ENCODE data around the gene USP6NL.

The USP6NL gene

DNA sequence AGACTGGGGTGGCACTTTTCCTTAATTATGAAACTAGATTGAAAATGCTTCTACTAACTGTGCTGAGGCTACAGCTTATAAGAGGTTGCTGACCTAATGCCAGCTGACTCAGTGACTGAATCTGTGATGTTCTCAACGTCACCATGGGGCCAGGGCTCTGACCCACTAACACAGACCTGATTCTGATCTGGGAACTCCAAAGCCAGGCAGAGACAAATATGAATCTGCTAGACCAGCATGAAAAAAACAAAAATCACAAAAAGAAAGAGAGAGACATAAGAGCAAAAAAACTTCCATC lies 16.1 kb downstream of the USP6NL start:
- no peak overlapping the region for H2AFZ ChIP-seq (ENCODE audit: low read length)
- H3K27me3 ChIP-seq (ENCODE audit: insufficient read depth, low read length, poor library complexity, severe bottlenecking) = no peaks in the 10 kb centered on the region
- H3K4me2 ChIP-seq (ENCODE audit: low read depth, low read length, poor library complexity, severe bottlenecking) = no peak overlapping the region
- peaks cover 8% of the 10 kb centered on the region for H3K4me1 ChIP-seq (ENCODE audit: insufficient read depth, low read length, poor library complexity, severe bottlenecking)
- no peaks in the 10 kb centered on the region for H3K9me2 ChIP-seq (replicated peaks; ENCODE audit: low read depth, low read length)
- TF ChIP-seq, protein P1, sequence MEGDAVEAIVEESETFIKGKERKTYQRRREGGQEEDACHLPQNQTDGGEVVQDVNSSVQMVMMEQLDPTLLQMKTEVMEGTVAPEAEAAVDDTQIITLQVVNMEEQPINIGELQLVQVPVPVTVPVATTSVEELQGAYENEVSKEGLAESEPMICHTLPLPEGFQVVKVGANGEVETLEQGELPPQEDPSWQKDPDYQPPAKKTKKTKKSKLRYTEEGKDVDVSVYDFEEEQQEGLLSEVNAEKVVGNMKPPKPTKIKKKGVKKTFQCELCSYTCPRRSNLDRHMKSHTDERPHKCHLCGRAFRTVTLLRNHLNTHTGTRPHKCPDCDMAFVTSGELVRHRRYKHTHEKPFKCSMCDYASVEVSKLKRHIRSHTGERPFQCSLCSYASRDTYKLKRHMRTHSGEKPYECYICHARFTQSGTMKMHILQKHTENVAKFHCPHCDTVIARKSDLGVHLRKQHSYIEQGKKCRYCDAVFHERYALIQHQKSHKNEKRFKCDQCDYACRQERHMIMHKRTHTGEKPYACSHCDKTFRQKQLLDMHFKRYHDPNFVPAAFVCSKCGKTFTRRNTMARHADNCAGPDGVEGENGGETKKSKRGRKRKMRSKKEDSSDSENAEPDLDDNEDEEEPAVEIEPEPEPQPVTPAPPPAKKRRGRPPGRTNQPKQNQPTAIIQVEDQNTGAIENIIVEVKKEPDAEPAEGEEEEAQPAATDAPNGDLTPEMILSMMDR (conservative IDR thresholded peaks at IDR 0.05; ENCODE audit: low read length) = no peak
- TF ChIP-seq EZH2phosphoT487 (IDR thresholded peaks at IDR 0.05; ENCODE audit: borderline replicate concordance) = no peak
- peaks cover 12% of the 10 kb centered on the region; the same call in 1 of the 2 replicates for H3K36me3 ChIP-seq (ENCODE audit: insufficient read depth, low read length)
- no peak overlapping the region for H3K4me3 ChIP-seq (ENCODE audit: low read length, poor library complexity, severe bottlenecking)
- H3F3A ChIP-seq (ENCODE audit: low read depth) = no peaks in the 10 kb centered on the region
- no peak overlapping the region for H3K9ac ChIP-seq (ENCODE audit: low read depth, low read length, poor library complexity, severe bottlenecking)
- H3K79me2 ChIP-seq (ENCODE audit: insufficient read depth, low read length) = peaks cover 76% of the 10 kb centered on the region
- H4K20me1 ChIP-seq (ENCODE audit: insufficient read depth, low read length, poor library complexity, severe bottlenecking) = peaks cover 3% of the 10 kb centered on the region
- no peaks in the 10 kb centered on the region for H3K9me3 ChIP-seq (ENCODE audit: insufficient read depth, low read depth, low read length)

DNA sequence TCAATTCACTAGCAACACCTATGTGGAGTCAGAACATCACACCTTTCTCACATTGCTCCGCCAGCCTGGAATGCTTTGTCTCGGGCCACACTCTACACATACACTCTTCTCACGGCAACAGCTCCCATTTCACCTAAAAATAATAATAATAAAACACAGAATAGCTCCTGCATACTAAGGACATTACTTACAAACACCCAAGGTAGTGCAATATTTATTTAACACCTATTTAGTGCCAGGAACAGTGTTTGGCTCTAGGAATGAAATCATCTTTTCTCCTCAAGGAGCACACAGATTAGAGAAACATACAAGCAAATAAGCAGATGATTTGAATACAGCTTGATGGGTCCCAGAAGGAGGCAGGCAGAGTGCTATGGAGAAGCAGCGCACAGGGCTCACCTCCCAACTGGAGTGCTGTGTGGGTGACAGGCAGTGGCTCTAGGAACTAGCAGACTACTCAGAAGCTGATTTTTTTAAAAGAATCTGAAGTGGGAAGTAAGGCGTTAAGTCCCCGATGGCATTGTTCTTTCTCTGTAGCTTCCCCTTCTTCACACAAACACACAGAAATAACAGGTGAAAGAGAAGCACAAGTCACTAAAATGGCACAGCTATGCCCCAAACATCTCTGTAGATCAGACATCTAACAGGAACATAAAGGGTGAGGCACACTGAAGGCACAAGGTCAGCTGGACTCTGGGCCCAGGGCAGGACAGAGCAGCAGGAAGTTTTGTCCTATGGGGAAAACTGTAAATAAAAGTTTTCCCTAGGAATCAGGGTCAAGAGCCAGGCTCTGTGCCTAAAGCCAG lies 16.7 kb downstream of the USP6NL start:
- Histone ChIP-seq H3K27me3 (ENCODE audit: insufficient read depth, low read length, poor library complexity, severe bottlenecking) (no peaks in the 10 kb centered on the region), H3K79me2 (ENCODE audit: insufficient read depth, low read length) (peaks cover 76% of the 10 kb centered on the region), H4K20me1 (ENCODE audit: insufficient read depth, low read length, poor library complexity, severe bottlenecking) (peaks cover 3% of the 10 kb centered on the region), H2AFZ (ENCODE audit: low read length) (no peak overlapping the region), H3K9ac (ENCODE audit: low read depth, low read length, poor library complexity, severe bottlenecking) (no peak overlapping the region), H3K9me3 (ENCODE audit: insufficient read depth, low read depth, low read length) (no peaks in the 10 kb centered on the region), H3K4me2 (ENCODE audit: low read depth, low read length, poor library complexity, severe bottlenecking) (no peak overlapping the region), H3K9me2 (replicated peaks; ENCODE audit: low read depth, low read length) (no peaks in the 10 kb centered on the region), H3K36me3 (ENCODE audit: insufficient read depth, low read length) (peaks cover 12% of the 10 kb centered on the region; the same call in 1 of the 2 replicates), H3K4me3 (ENCODE audit: low read length, poor library complexity, severe bottlenecking) (no peak overlapping the region), H3K4me1 (ENCODE audit: insufficient read depth, low read length, poor library complexity, severe bottlenecking) (peaks cover 8% of the 10 kb centered on the region), H3F3A (ENCODE audit: low read depth) (no peaks in the 10 kb centered on the region)
- no peak for TF ChIP-seq EZH2phosphoT487 (IDR thresholded peaks at IDR 0.05; ENCODE audit: borderline replicate concordance)
- TF ChIP-seq, protein P1 (conservative IDR thresholded peaks at IDR 0.05; ENCODE audit: low read length) = no peak

DNA sequence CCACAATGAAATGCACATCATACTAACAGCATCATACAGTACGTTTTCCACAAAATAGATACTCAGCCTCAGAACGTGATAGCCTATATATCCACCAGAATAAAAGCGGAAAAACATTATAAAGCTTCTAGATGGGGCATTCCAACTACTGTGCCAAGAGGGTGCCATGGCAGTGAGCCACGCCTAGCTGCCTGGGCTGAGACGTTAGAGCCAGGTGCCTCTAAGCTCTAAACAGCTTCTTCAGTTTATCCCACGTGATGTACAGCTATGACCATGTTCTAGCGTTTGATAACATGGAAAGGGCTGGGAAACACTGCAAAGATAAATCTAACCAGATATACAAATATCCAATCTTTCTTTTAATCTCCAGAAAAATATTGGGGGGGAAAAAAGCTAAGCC lies 17.8 kb downstream of the USP6NL start:
- no peak overlapping the region for H3K9ac ChIP-seq (ENCODE audit: low read depth, low read length, poor library complexity, severe bottlenecking)
- H2AFZ ChIP-seq (ENCODE audit: low read length) = no peak overlapping the region
- H3K79me2 ChIP-seq (ENCODE audit: insufficient read depth, low read length) = peaks cover 75% of the 10 kb centered on the region
- H3K4me1 ChIP-seq (ENCODE audit: insufficient read depth, low read length, poor library complexity, severe bottlenecking) = peaks cover under 1% of the 10 kb centered on the region
- no peaks in the 10 kb centered on the region for H3K9me3 ChIP-seq (ENCODE audit: insufficient read depth, low read depth, low read length)
- H3K9me2 ChIP-seq (replicated peaks; ENCODE audit: low read depth, low read length) = no peaks in the 10 kb centered on the region
- H3K27me3 ChIP-seq (ENCODE audit: insufficient read depth, low read length, poor library complexity, severe bottlenecking) = no peaks in the 10 kb centered on the region
- no peaks in the 10 kb centered on the region for H4K20me1 ChIP-seq (ENCODE audit: insufficient read depth, low read length, poor library complexity, severe bottlenecking)
- H3F3A ChIP-seq (ENCODE audit: low read depth) = no peaks in the 10 kb centered on the region
- no peak overlapping the region for H3K4me2 ChIP-seq (ENCODE audit: low read depth, low read length, poor library complexity, severe bottlenecking)
- H3K4me3 ChIP-seq (ENCODE audit: low read length, poor library complexity, severe bottlenecking) = no peak overlapping the region
- peaks cover 12% of the 10 kb centered on the region; the same call in 1 of the 2 replicates for H3K36me3 ChIP-seq (ENCODE audit: insufficient read depth, low read length)
- TF ChIP-seq, protein P1 (conservative IDR thresholded peaks at IDR 0.05; ENCODE audit: low read length) = no peak
- no peak for TF ChIP-seq EZH2phosphoT487 (IDR thresholded peaks at IDR 0.05; ENCODE audit: borderline replicate concordance)
